GM23338 (cell line): Measurements from ENCODE around the gene ZNF524.

Experiments used
- EZH2 ChIP-seq: fragments of 200-600 bp; sonication (generic); IDR thresholded peaks from one replicate; pipeline ENCODE4 v1.8.0; 2017; ENCODE audit warnings: antibody characterized with exemption, mild to moderate bottlenecking, low read depth; ENCODE audit not compliant: unreplicated experiment
- POLR2AphosphoS5 ChIP-seq: IDR thresholded peaks from 2 replicates; pipeline ENCODE4 v1.6.1; 2016; ENCODE audit warnings: antibody characterized with exemption, low read depth
- TF ChIP-seq, protein P1 (sequence below), 2 experiments: fragments of 200-600 bp in 1 of 2; sonication (generic) in 1 of 2; conservative IDR thresholded peaks; 2 replicates each; pipeline versions ENCODE4 v1.5.1 to v1.6.1; 2016 to 2017; ENCODE audit warnings: antibody characterized with exemption in 2 of 2, low read depth in 2 of 2, mild to moderate bottlenecking in 2 of 2, moderate library complexity in 1 of 2
- TF ChIP-seq, protein P2 (sequence below): IDR thresholded peaks from one replicate; pipeline ENCODE4 v1.6.1; 2018; ENCODE audit warnings: antibody characterized with exemption; ENCODE audit not compliant: unreplicated experiment
- TF ChIP-seq, protein P3 (sequence below): IDR thresholded peaks from 2 replicates; pipeline ENCODE4 v1.6.1; 2016; ENCODE audit warnings: antibody characterized with exemption

DNA sequence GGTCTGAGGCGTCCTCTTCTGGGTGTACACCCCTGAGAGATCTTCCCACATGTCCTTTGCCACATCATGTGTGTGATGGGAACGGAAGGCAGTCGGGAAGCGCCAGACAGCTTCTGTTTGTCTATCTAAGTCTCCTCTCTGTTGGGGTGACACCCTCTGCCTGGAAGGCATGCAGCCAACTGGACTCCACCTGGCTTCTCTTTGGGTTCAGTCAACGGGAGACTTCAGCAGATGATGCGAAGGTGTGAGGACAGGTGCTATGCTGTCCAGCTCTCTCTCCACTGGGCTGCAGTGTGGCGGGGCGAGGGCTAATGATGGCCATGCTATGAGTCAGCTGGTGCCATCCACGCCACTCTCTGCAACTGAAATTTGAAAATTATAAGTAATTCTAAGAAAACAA is 40.4 kb upstream of the ZNF524 start:
- TF ChIP-seq, protein P1, sequence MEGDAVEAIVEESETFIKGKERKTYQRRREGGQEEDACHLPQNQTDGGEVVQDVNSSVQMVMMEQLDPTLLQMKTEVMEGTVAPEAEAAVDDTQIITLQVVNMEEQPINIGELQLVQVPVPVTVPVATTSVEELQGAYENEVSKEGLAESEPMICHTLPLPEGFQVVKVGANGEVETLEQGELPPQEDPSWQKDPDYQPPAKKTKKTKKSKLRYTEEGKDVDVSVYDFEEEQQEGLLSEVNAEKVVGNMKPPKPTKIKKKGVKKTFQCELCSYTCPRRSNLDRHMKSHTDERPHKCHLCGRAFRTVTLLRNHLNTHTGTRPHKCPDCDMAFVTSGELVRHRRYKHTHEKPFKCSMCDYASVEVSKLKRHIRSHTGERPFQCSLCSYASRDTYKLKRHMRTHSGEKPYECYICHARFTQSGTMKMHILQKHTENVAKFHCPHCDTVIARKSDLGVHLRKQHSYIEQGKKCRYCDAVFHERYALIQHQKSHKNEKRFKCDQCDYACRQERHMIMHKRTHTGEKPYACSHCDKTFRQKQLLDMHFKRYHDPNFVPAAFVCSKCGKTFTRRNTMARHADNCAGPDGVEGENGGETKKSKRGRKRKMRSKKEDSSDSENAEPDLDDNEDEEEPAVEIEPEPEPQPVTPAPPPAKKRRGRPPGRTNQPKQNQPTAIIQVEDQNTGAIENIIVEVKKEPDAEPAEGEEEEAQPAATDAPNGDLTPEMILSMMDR (conservative IDR thresholded peaks at IDR 0.05; ENCODE audit: low read depth in 2 of 2) = no peak
- TF ChIP-seq, protein P2, sequence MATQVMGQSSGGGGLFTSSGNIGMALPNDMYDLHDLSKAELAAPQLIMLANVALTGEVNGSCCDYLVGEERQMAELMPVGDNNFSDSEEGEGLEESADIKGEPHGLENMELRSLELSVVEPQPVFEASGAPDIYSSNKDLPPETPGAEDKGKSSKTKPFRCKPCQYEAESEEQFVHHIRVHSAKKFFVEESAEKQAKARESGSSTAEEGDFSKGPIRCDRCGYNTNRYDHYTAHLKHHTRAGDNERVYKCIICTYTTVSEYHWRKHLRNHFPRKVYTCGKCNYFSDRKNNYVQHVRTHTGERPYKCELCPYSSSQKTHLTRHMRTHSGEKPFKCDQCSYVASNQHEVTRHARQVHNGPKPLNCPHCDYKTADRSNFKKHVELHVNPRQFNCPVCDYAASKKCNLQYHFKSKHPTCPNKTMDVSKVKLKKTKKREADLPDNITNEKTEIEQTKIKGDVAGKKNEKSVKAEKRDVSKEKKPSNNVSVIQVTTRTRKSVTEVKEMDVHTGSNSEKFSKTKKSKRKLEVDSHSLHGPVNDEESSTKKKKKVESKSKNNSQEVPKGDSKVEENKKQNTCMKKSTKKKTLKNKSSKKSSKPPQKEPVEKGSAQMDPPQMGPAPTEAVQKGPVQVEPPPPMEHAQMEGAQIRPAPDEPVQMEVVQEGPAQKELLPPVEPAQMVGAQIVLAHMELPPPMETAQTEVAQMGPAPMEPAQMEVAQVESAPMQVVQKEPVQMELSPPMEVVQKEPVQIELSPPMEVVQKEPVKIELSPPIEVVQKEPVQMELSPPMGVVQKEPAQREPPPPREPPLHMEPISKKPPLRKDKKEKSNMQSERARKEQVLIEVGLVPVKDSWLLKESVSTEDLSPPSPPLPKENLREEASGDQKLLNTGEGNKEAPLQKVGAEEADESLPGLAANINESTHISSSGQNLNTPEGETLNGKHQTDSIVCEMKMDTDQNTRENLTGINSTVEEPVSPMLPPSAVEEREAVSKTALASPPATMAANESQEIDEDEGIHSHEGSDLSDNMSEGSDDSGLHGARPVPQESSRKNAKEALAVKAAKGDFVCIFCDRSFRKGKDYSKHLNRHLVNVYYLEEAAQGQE = no peak
- TF ChIP-seq EZH2 (no peak), POLR2AphosphoS5 (no peak)
- TF ChIP-seq, protein P3, sequence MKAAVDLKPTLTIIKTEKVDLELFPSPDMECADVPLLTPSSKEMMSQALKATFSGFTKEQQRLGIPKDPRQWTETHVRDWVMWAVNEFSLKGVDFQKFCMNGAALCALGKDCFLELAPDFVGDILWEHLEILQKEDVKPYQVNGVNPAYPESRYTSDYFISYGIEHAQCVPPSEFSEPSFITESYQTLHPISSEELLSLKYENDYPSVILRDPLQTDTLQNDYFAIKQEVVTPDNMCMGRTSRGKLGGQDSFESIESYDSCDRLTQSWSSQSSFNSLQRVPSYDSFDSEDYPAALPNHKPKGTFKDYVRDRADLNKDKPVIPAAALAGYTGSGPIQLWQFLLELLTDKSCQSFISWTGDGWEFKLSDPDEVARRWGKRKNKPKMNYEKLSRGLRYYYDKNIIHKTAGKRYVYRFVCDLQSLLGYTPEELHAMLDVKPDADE = no peak
